ENCODE data around the gene SMU1.

The SMU1 gene

DNA sequence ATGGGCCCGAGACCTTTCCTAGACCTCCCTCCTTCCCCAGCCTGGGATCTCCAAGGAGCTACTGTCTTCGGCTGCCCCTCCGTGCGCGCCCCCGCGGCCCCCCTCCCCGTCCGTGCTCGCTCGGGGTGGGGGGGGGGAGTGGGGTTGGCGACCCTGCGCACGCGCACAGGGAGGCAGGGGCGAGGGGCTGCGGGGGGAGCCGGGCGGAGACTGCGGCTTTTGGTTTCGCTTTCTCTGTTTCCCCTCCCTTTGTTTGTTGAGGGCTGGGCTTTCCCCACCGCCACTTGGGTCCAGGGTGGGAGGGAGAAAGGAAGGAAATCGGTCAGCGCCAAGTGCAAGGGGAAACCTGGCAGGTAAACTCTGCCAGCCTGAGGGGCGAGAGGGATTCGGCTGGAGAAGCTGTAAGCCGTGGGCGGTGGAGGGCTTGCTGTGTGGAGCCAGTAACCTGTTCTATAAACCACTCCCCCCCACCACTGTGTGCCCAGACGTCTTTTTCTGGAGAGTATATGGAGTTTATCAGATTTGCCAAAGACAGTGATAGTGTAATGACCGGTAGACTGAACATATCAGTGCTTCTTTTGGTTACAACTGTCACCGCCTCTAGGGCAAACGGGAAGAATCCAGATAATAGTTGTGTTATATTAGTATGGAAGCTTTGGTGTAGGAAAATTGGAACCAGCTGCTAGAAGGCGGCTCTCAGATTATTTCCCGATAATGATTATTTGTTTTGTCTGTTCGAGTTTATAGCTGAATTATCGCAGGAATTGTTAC is 50.7 kb downstream of the SMU1 start:
- peaks cover 27% of the 10 kb centered on the region for H3K4me1 ChIP-seq (ENCODE audit: control insufficient read depth, insufficient read depth, low read length)

DNA sequence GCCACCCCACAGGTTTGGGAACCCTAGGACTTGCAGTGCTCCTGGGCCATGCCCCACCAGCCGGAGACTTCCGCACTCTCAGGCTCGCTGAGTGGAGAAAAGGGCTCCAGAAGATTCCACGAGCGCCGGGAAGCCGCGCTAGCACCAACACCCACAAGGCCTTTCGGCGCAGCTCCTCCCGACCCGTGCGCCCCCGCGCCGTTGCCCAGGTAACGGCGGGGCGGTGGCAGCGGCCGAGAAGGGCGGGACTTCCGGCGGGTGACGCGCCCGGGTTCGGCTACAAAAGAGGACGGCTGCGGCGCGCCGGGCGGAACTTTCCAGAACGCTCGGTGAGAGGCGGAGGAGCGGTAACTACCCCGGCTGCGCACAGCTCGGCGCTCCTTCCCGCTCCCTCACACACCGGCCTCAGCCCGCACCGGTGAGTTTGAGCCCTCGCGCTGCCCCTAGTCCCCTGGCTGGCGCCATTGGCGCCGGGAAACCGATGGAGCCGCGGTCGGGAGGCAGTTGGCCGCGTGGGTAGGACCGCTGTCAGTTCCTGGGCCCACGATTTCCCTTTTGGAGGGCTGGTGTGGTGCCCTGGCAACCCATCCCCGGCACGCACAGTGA is 51.4 kb downstream of the SMU1 start, which contains the start of gene DNAJA1:
DNAJA1 (plus strand) TSS at position 308 of the 606 bp plus-strand sequence. CDS start 1,212 bp downstream, outside the sequence.
- H3K36me3 ChIP-seq (ENCODE audit: control insufficient read depth in 2 of 2, insufficient read depth in 2 of 2, low read length in 2 of 2) = peaks cover 0 to 6% of the 10 kb centered on the region in 2 donors
- H3K9ac ChIP-seq (ENCODE audit: low read length in 2 of 2) = peak within 1 kb of the TSS; percentile 97 to 99
- no peaks in the 10 kb centered on the region for H3K27me3 ChIP-seq (ENCODE audit: control insufficient read depth in 1 of 2, insufficient read depth in 2 of 2, low read length in 2 of 2)
- H3K27ac ChIP-seq (ENCODE audit: low read length) = peak within 1 kb of the TSS; percentile 96
- peak within 1 kb of the TSS; percentile 96 to 99 for H3K4me3 ChIP-seq (ENCODE audit: low read length in 2 of 2)
- H3K9me3 ChIP-seq (ENCODE audit: control insufficient read depth in 2 of 2, low read length in 2 of 2) = no peaks in the 10 kb centered on the region
- H3K4me1 ChIP-seq (ENCODE audit: control insufficient read depth, insufficient read depth, low read length) = peaks cover 27% of the 10 kb centered on the region

More for the DNA sequence above, 50.7 kb downstream of the SMU1 start:
- H3K9ac ChIP-seq (ENCODE audit: low read length in 2 of 2) = peak overlapping the region; percentile 97 to 99
- H3K27me3 ChIP-seq (ENCODE audit: control insufficient read depth in 1 of 2, insufficient read depth in 2 of 2, low read length in 2 of 2) = no peaks in the 10 kb centered on the region
- peak overlapping the region; percentile 96 for H3K27ac ChIP-seq (ENCODE audit: low read length)
- H3K36me3 ChIP-seq (ENCODE audit: control insufficient read depth in 2 of 2, insufficient read depth in 2 of 2, low read length in 2 of 2) = peaks cover 3 to 7% of the 10 kb centered on the region in 2 donors
- H3K4me3 ChIP-seq (ENCODE audit: low read length in 2 of 2) = peak overlapping the region; percentile 96 to 99
- H3K9me3 ChIP-seq (ENCODE audit: control insufficient read depth in 2 of 2, low read length in 2 of 2) = no peaks in the 10 kb centered on the region

DNA sequence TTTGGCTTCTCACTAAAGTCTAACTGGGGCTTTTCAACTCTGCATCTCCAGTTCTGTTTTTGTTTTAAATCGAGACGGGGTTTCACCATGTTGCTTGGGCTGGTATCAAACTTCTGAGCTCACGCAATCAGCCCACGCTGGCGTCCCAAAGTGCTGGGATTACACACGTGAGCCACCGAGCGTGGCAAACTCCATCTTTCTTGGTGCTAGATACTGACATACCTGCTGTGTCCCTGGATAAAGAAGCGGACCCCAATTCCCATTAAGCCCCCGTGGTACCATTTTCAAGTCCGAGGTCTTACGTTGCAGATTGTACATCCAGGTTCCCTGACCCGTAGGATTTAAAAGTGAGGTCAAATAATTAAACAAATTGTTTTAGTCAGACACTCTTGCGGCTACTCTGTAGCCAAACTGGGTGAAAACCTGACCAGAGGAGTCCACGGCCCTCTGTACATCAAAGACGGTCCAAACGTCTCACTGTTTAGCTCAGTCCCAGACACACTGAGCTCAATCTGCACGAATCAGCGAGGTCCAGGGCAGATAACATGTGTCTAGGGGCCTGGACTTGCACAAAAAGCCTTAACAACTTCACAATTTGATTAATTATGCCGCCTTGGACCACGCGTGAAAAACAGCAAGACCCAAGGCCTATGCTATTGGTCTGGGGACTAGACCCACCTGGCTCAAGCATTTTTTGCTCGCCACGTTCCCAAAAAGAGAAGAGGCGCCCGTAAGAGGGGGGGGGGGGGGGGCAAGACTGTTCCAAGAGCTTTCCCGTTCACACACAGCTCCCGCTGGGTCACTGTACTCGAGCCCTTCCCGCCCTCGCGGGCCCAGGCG is 52.1 kb downstream of the SMU1 start:
- Histone ChIP-seq H3K36me3 (ENCODE audit: control insufficient read depth in 2 of 2, insufficient read depth in 2 of 2, low read length in 2 of 2) (peaks cover 0 to 6% of the 10 kb centered on the region in 2 donors), H3K4me3 (ENCODE audit: low read length in 2 of 2) (peak overlapping the region; percentile 96 to 99), H3K4me1 (ENCODE audit: control insufficient read depth, insufficient read depth, low read length) (peaks cover 27% of the 10 kb centered on the region), H3K9me3 (ENCODE audit: control insufficient read depth in 2 of 2, low read length in 2 of 2) (no peaks in the 10 kb centered on the region), H3K9ac (ENCODE audit: low read length in 2 of 2) (peak overlapping the region; percentile 93 to 99), H3K27me3 (ENCODE audit: control insufficient read depth in 1 of 2, insufficient read depth in 2 of 2, low read length in 2 of 2) (no peaks in the 10 kb centered on the region), H3K27ac (ENCODE audit: low read length) (peak overlapping the region; percentile 96)

DNA sequence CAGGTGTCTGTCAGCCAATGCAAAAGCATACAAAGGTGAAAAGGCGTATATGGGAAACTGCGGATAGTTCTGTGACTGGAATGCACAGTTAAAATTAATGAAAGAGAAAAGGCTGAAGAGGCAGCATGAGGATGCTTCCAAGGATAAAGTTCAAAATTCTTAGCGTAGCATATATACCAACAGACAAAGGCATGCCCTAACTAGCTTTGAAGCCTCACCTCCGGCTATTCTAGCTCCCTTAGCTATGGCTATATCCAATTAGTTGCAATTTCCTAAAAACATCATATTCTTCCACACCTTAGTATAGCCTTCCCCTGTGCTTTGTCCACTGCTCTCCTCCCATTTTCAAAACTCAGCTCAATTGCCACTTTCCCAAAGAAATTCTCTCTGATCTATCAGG is 52.8 kb downstream of the SMU1 start:
- Histone ChIP-seq H3K27ac (ENCODE audit: low read length) (peak overlapping the region; percentile 96), H3K9ac (ENCODE audit: low read length in 2 of 2) (peak overlapping the region in 1 of 2 donors; percentile 99), H3K27me3 (ENCODE audit: control insufficient read depth in 1 of 2, insufficient read depth in 2 of 2, low read length in 2 of 2) (no peaks in the 10 kb centered on the region), H3K36me3 (ENCODE audit: control insufficient read depth in 2 of 2, insufficient read depth in 2 of 2, low read length in 2 of 2) (peaks cover 0 to 6% of the 10 kb centered on the region in 2 donors), H3K9me3 (ENCODE audit: control insufficient read depth in 2 of 2, low read length in 2 of 2) (no peaks in the 10 kb centered on the region), H3K4me1 (ENCODE audit: control insufficient read depth, insufficient read depth, low read length) (peaks cover 23% of the 10 kb centered on the region), H3K4me3 (ENCODE audit: low read length in 2 of 2) (peak overlapping the region in 1 of 2 donors; percentile 99)

DNA sequence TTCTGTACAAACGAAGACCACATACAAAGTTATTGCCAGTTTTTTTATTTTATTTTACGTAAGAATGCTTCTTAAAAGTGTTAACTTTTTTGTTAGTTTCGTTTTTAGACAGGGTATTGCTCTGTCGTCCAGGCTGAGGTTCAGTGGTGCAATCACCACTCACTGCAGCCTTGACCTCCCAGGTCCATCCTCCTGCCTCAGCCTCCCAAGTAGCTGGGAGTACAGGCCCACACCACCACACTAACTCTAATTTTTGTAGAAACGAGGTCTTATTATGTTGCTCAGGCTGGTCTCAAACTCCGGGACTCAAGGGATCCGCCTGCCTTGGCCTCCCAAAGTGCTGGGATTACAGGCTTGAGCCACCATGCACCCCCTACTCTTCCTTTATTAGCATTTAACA is 53.7 kb downstream of the SMU1 start:
- no peak overlapping the region for H3K27ac ChIP-seq (ENCODE audit: low read length)
- no peak overlapping the region for H3K9ac ChIP-seq (ENCODE audit: low read length in 2 of 2)
- peaks cover 23% of the 10 kb centered on the region for H3K4me1 ChIP-seq (ENCODE audit: control insufficient read depth, insufficient read depth, low read length)
- H3K27me3 ChIP-seq (ENCODE audit: control insufficient read depth in 1 of 2, insufficient read depth in 2 of 2, low read length in 2 of 2) = no peaks in the 10 kb centered on the region
- no peaks in the 10 kb centered on the region for H3K9me3 ChIP-seq (ENCODE audit: control insufficient read depth in 2 of 2, low read length in 2 of 2)
- H3K36me3 ChIP-seq (ENCODE audit: control insufficient read depth in 2 of 2, insufficient read depth in 2 of 2, low read length in 2 of 2) = no peaks in the 10 kb centered on the region
- H3K4me3 ChIP-seq (ENCODE audit: low read length in 2 of 2) = no peak overlapping the region

DNA sequence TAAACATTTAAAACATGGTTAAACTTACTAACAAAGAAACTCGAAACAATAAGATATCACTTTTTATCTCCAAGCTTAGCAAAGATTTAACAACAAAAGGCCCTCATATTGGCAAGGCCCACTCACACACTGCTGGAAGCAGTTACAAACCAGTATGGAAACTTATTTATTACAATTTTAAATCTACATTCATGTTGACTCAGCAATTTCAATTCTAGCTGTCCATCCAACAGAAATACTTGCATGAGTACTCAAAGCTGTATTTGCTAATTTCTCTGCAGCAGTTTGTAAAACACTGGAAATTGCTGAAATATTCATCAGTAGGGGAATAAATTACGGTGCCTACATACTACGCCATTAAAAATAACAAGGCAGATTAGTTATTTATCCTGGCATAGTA is 54.2 kb downstream of the SMU1 start:
- Histone ChIP-seq H3K9ac (ENCODE audit: low read length in 2 of 2) (no peak overlapping the region), H3K27me3 (ENCODE audit: control insufficient read depth in 1 of 2, insufficient read depth in 2 of 2, low read length in 2 of 2) (no peaks in the 10 kb centered on the region), H3K4me1 (ENCODE audit: control insufficient read depth, insufficient read depth, low read length) (peaks cover 18% of the 10 kb centered on the region), H3K36me3 (ENCODE audit: control insufficient read depth in 2 of 2, insufficient read depth in 2 of 2, low read length in 2 of 2) (no peaks in the 10 kb centered on the region), H3K9me3 (ENCODE audit: control insufficient read depth in 2 of 2, low read length in 2 of 2) (no peaks in the 10 kb centered on the region), H3K27ac (ENCODE audit: low read length) (no peak overlapping the region), H3K4me3 (ENCODE audit: low read length in 2 of 2) (no peak overlapping the region)

DNA sequence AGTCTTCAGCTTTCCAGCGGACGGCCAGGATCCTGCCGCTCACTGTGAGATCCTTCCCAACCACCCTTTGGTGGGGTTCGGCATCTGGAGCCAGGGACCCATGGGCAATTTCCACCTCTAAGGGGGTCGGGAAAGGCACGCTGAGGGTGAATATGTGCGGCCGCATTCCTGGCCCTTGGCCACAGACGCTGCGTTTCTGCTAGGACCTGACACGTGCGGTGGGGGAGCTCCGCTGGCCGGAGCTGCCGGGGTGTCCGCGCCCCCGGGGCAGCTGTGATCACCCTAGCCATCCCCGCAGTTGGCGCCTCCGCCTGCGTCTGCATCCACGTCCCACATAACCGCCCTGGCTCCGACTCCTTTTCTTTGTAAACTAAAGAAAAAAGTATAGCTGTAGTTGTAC is 56.7 kb downstream of the SMU1 start:
- no peaks in the 10 kb centered on the region for H3K27me3 ChIP-seq (ENCODE audit: control insufficient read depth in 1 of 2, insufficient read depth in 2 of 2, low read length in 2 of 2)
- H3K27ac ChIP-seq (ENCODE audit: low read length) = no peak overlapping the region
- H3K4me3 ChIP-seq (ENCODE audit: low read length in 2 of 2) = no peak overlapping the region
- H3K36me3 ChIP-seq (ENCODE audit: control insufficient read depth in 2 of 2, insufficient read depth in 2 of 2, low read length in 2 of 2) = no peaks in the 10 kb centered on the region
- H3K9ac ChIP-seq (ENCODE audit: low read length in 2 of 2) = no peak overlapping the region
- peaks cover 11% of the 10 kb centered on the region for H3K4me1 ChIP-seq (ENCODE audit: control insufficient read depth, insufficient read depth, low read length)
- no peaks in the 10 kb centered on the region for H3K9me3 ChIP-seq (ENCODE audit: control insufficient read depth in 2 of 2, low read length in 2 of 2)

DNA sequence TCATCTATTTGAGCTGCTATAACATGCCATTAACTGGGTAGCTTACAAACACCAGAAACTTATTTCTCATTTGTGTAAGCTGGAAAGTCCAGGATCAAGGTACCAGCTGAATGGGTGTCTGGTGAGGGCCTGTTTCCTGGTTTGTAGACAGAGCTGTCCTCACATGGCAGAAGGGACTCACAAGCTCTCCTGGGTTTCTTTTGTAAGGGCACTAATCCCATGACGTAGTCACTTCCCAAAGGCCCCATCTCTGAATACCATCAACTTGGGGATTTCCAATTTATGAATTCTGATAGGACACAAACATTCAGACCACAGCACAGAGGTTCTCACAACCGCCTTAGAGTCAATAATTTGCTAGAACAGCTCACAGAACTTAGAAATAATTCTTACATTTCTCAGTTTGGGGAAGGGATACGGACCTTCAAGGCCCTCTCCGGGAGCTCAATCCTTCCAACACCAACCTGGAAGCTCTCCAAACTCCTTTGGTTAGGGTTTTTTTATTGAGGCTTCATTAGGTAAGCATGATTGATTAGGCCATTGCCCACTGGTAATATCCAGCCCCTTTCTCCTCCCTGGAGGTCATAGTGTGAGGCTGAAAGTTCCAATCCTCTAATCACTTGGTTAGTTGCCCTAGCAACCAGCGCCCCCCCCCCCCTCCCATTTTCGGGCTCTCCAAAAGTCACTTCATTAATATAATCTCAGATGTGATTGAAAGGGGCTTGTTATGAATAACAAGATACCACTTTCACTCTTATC is 59.0 kb downstream of the SMU1 start:
- no peaks in the 10 kb centered on the region for H3K27me3 ChIP-seq (ENCODE audit: control insufficient read depth in 1 of 2, insufficient read depth in 2 of 2, low read length in 2 of 2)
- H3K4me1 ChIP-seq (ENCODE audit: control insufficient read depth, insufficient read depth, low read length) = no peaks in the 10 kb centered on the region
- no peak overlapping the region for H3K9ac ChIP-seq (ENCODE audit: low read length in 2 of 2)
- H3K9me3 ChIP-seq (ENCODE audit: control insufficient read depth in 2 of 2, low read length in 2 of 2) = no peaks in the 10 kb centered on the region
- H3K27ac ChIP-seq (ENCODE audit: low read length) = no peak overlapping the region
- H3K36me3 ChIP-seq (ENCODE audit: control insufficient read depth in 2 of 2, insufficient read depth in 2 of 2, low read length in 2 of 2) = no peaks in the 10 kb centered on the region
- no peak overlapping the region for H3K4me3 ChIP-seq (ENCODE audit: low read length in 2 of 2)

DNA sequence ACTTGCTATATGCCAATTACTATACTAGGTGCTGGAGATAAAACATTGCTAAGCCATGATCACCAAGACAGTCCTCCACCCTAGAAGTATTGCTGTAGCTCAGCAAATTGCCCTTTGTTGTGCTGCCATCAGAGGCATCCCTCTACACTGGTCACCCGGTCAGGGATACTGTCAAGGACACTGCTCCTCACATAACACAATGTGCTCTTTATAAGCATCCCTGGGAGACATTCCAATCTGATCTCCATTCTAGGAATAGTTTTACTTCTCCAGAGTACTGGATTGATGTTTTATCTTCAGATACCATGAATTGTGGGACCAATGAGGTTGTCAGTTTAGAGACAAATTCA is 61.8 kb downstream of the SMU1 start:
- Histone ChIP-seq H3K27ac (ENCODE audit: low read length) (no peak overlapping the region), H3K4me3 (ENCODE audit: low read length in 2 of 2) (no peak overlapping the region), H3K36me3 (ENCODE audit: control insufficient read depth in 2 of 2, insufficient read depth in 2 of 2, low read length in 2 of 2) (no peaks in the 10 kb centered on the region), H3K9ac (ENCODE audit: low read length in 2 of 2) (no peak overlapping the region), H3K27me3 (ENCODE audit: control insufficient read depth in 1 of 2, insufficient read depth in 2 of 2, low read length in 2 of 2) (no peaks in the 10 kb centered on the region), H3K4me1 (ENCODE audit: control insufficient read depth, insufficient read depth, low read length) (no peaks in the 10 kb centered on the region), H3K9me3 (ENCODE audit: control insufficient read depth in 2 of 2, low read length in 2 of 2) (no peaks in the 10 kb centered on the region)

DNA sequence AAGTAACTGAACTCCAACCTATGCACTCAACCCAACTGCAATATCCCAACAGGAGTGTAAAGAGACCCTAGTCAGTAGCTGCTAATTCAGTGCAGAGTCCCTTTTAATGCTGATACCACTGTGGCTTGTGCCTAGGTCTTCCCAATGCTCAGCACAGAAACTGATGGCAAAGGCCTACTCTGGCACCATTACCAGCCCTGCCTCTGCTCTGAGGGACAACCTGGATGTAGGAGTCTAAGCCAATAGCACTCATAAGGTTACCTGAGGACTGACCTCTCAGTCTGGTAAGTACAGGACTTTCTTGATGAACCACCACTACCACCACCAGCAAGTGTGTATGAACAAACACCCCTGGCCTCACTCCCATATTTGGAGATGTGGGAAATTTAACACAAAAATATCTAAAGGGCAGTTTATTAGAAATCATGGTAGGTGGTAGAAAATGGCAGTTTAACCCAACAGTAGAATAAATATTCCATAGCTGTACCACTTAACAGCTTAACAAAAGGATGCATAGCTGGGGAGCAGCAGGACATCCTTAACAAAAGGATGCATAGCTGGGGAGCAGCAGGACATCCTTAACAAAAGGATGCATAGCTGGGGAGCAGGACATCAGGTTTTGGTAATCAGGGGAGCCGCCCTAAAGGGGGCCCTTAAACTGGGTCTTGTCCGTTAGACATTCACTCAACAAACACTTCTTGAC is 62.4 kb downstream of the SMU1 start:
- no peak overlapping the region for H3K27ac ChIP-seq (ENCODE audit: low read length)
- H3K9ac ChIP-seq (ENCODE audit: low read length in 2 of 2) = no peak overlapping the region
- H3K4me1 ChIP-seq (ENCODE audit: control insufficient read depth, insufficient read depth, low read length) = no peaks in the 10 kb centered on the region
- no peaks in the 10 kb centered on the region for H3K9me3 ChIP-seq (ENCODE audit: control insufficient read depth in 2 of 2, low read length in 2 of 2)
- no peaks in the 10 kb centered on the region for H3K27me3 ChIP-seq (ENCODE audit: control insufficient read depth in 1 of 2, insufficient read depth in 2 of 2, low read length in 2 of 2)
- no peak overlapping the region for H3K4me3 ChIP-seq (ENCODE audit: low read length in 2 of 2)
- H3K36me3 ChIP-seq (ENCODE audit: control insufficient read depth in 2 of 2, insufficient read depth in 2 of 2, low read length in 2 of 2) = no peaks in the 10 kb centered on the region

Data from stomach smooth muscle (tissue), 2 donors.